DOHH2 (cell line): ENCODE measurements around the gene TOR2A.

Experiments used
- CTCF ChIP-seq: fragments of 200-600 bp; sonication (generic); IDR thresholded peaks from one replicate; pipeline ENCODE4 v1.5.1; 2014; ENCODE audit warnings: antibody characterized with exemption, mild to moderate bottlenecking, low read depth, low read length; ENCODE audit not compliant: poor library complexity, severe bottlenecking
- EZH2phosphoT487 ChIP-seq: fragments of 200-600 bp; sonication (generic); IDR thresholded peaks from 2 replicates; pipeline ENCODE4 v1.6.1; 2017; ENCODE audit warnings: borderline replicate concordance, mild to moderate bottlenecking, antibody characterized with exemption, low read length, moderate library complexity, mixed read lengths

- TF ChIP-seq CTCF (no peak), EZH2phosphoT487 (no peak)
These were observed 23.7 kb upstream of the TOR2A start for GRCh38 chr9:127758843-127759242.
